ENCODE measurements around the gene PDHB.
A peak's percentile ranks its signal among the peaks of the same experiment; 100 is the strongest.

- peak; percentile 73 to 77 for TF ChIP-seq CTCF (conservative IDR thresholded peaks at IDR 0.05 in 1 of 2, IDR thresholded peaks at IDR 0.05 in 1 of 2; ENCODE audit: low read depth in 1 of 2, low read length in 2 of 2)
- TF ChIP-seq EZH2 (IDR thresholded peaks at IDR 0.05; ENCODE audit: low read length, missing control alignments), result no peak
Observed at GRCh38 chr3:58414538-58415197, 19.0 kb downstream of the PDHB start.
